Stimulated activated naive CD4-positive, alpha-beta T cell (primary cell): ENCODE measurements around the gene MBTD1.
"Not testable (repeated sequence)": the region's sequence is repeated elsewhere in the genome, so short reads cannot be mapped to it uniquely, and the experiment has no call there.

Experiments used
- DNase-seq, 6 experiments: peaks; one replicate each; lab custom pipeline; 2025; lab: John Stamatoyannopoulos, UW

Gene MBTD1

GRCh38 chr17:51189162-51189561, 70.7 kb downstream of the MBTD1 start:
- DNase-seq: no peak

- DNase-seq: no peak
These were observed 71.5 kb downstream of the MBTD1 start for GRCh38 chr17:51188271-51188833.

GRCh38 chr17:51185763-51186332, 74.0 kb downstream of the MBTD1 start:
- DNase-seq: no peak

- no peak for DNase-seq
These were observed 75.7 kb downstream of the MBTD1 start for GRCh38 chr17:51184124-51184523.

- DNase-seq: no peak
These were observed 79.4 kb downstream of the MBTD1 start for GRCh38 chr17:51180486-51180885.

GRCh38 chr17:51172030-51172429, 87.8 kb downstream of the MBTD1 start:
- not testable (repeated sequence) for DNase-seq

GRCh38 chr17:51170736-51171135, 89.1 kb downstream of the MBTD1 start:
- no peak for DNase-seq

GRCh38 chr17:51169340-51169739, 90.5 kb downstream of the MBTD1 start:
- no peak for DNase-seq

- DNase-seq: peak in 5 of 6 experiments; percentile 50 to 80 (median 55)
These were observed 92.6 kb downstream of the MBTD1 start for GRCh38 chr17:51166987-51167931.

GRCh38 chr17:51166198-51166986, 93.5 kb downstream of the MBTD1 start, which contains the start of gene NME2:
Gene NME2 (plus strand): TSS chr17:51166411. CDS start chr17:51166831, 420 bp downstream.
- peak; percentile 10 to 68 (median 56) for DNase-seq

- DNase-seq: peak in 3 of 6 experiments; percentile 38 to 68 (median 41)
These were observed 94.1 kb downstream of the MBTD1 start for GRCh38 chr17:51165680-51166197.

- peak in 2 of 6 experiments; percentile 8 to 37 for DNase-seq
These were observed 94.8 kb downstream of the MBTD1 start for GRCh38 chr17:51164911-51165679.

GRCh38 chr17:51161541-51161940, 98.3 kb downstream of the MBTD1 start:
- DNase-seq: no peak

- no peak for DNase-seq
These were observed 100.2 kb downstream of the MBTD1 start for GRCh38 chr17:51159604-51160003.

GRCh38 chr17:51155416-51155815, 104.4 kb downstream of the MBTD1 start:
- DNase-seq: no peak

GRCh38 chr17:51154176-51154575, 105.7 kb downstream of the MBTD1 start:
- no peak for DNase-seq

GRCh38 chr17:51153210-51154072, 106.4 kb downstream of the MBTD1 start, which contains the start of gene NME1:
Gene NME1 (plus strand): TSS chr17:51153559. CDS start chr17:51155655, 2,096 bp downstream.
- peak; percentile 93 to 98 (median 96) for DNase-seq

- DNase-seq: no peak
These were observed 107.1 kb downstream of the MBTD1 start for GRCh38 chr17:51152766-51153209.

- no peak for DNase-seq
These were observed 108.9 kb downstream of the MBTD1 start for GRCh38 chr17:51150932-51151331.

- no peak for DNase-seq
These were observed 110.7 kb downstream of the MBTD1 start for GRCh38 chr17:51149163-51149562.
